GM21529 (cell line): ENCODE measurements around the gene CNN1.
A peak's percentile ranks its signal among the peaks of the same experiment; 100 is the strongest.

Experiments used
- ATAC-seq: cut with Tn5 transposase; IDR thresholded peaks from one replicate; pipeline ENCODE4 v1.9.1; 2021; ENCODE audit not compliant: unreplicated experiment

CNN1 gene

GRCh38 chr19:11534538-11534937, 4.1 kb upstream of the CNN1 start:
- ATAC-seq, result no peak

GRCh38 chr19:11534948-11535347, 3.7 kb upstream of the CNN1 start:
- no peak for ATAC-seq

GRCh38 chr19:11535792-11536595, 2.7 kb upstream of the CNN1 start:
- ATAC-seq, result peak; percentile 61

- no peak for ATAC-seq
Observed at GRCh38 chr19:11539495-11540365, 1.1 kb downstream of the CNN1 start.

- no peak for ATAC-seq
Observed at GRCh38 chr19:11540645-11541044, 2.0 kb downstream of the CNN1 start.

GRCh38 chr19:11541238-11541637, 2.6 kb downstream of the CNN1 start:
- ATAC-seq, result no peak

GRCh38 chr19:11547929-11548700, 9.5 kb downstream of the CNN1 start:
- no peak for ATAC-seq

- ATAC-seq, result no peak
Observed at GRCh38 chr19:11549386-11549953, 10.8 kb downstream of the CNN1 start.

- ATAC-seq, result no peak
Observed at GRCh38 chr19:11550265-11550664, 11.6 kb downstream of the CNN1 start.

GRCh38 chr19:11551603-11552235, 13.1 kb downstream of the CNN1 start:
- no peak for ATAC-seq

GRCh38 chr19:11552666-11553372, 14.2 kb downstream of the CNN1 start:
- ATAC-seq, result no peak

GRCh38 chr19:11554160-11554559, 15.5 kb downstream of the CNN1 start:
- no peak for ATAC-seq

GRCh38 chr19:11555246-11555645, 16.6 kb downstream of the CNN1 start:
- no peak for ATAC-seq

- no peak for ATAC-seq
Observed at GRCh38 chr19:11556634-11557420, 18.2 kb downstream of the CNN1 start.

GRCh38 chr19:11558881-11559828, 20.5 kb downstream of the CNN1 start, which contains the start of gene ELOF1:
TSS of gene ELOF1 (minus strand) at chr19:11559230. CDS start at chr19:11554347, 4,883 bp downstream.
- ATAC-seq, result peak; percentile 65

- peak; percentile 33 for ATAC-seq
Observed at GRCh38 chr19:11560404-11561051, 21.9 kb downstream of the CNN1 start.

GRCh38 chr19:11563532-11563931, 24.9 kb downstream of the CNN1 start:
- no peak for ATAC-seq
